Activated gamma-delta T cell treated with anti-CD3 and anti-CD28 coated beads, Interleukin-2, amount 50 U/mL, for 16 hours (primary cell): ENCODE results near the gene FBXO9.

Experiments
- DNase-seq: peaks from one replicate; pipeline ENCODE4 v3.0.0-alpha.2; 2020; ENCODE audit warnings: low read depth

Gene FBXO9

GRCh38 chr6:53136000-53136609 is 70.9 kb downstream of the FBXO9 start:
- DNase-seq, result no peak

DNA sequence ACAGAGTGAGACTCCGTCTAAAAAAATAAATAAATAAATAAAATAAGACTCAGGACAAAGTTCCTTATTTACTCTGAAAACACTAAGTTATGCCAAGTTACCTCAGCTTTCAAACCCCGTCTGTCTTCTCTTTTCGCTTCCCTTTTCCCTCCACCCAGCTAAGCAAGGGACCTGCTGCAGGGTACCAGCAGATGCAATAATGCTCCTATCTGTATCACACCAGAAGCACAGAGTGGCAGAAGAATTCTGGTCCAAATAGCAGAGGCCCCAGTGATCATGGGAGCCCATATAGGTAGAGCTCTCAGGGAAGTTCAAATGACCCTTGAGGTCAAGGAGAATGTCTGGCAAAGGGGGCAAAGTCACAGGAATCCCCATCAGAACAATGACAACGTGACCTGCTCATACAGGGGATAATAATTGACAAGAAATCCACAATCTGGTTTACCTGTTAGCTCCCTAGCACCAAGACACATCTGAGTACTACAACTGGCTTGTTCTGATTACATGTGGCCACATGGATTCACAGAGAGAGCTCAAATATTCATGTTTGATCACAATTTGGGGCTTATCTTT is 74.7 kb downstream of the FBXO9 start:
- DNase-seq, result no peak

GRCh38 chr6:53142810-53143209 is 77.6 kb downstream of the FBXO9 start:
- no peak for DNase-seq

- DNase-seq, result no peak
Observed at GRCh38 chr6:53143710-53144109, 78.5 kb downstream of the FBXO9 start.

- no peak for DNase-seq
Observed at GRCh38 chr6:53144802-53145201, 79.6 kb downstream of the FBXO9 start.

DNA sequence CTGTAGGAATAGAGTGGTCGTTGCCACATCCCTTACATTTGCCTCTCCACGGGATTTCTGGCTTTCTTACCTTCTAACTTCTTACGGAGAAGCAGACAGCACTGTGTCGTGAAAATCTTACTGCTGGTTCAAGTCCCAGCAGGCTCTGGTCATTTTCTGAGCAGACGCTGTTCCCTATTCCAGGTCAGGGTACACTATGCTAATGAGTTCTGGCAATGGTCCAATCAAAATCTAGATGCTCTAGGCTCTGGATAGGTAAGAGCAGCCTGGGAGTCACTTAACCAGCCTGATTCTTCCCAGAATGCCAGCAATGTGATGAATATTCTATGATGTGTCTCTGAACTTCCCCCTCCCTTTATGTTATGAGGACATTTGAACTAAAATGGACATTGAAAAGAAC is 83.5 kb downstream of the FBXO9 start, which contains the start of gene GCM1:
GCM1 (minus strand) TSS at position 158 of the 400 bp plus-strand sequence. CDS start 3,209 bp downstream, outside the sequence.
- DNase-seq, result no peak
